ENCODE data around the gene SYT10.
"Not testable (repeated sequence)": the region's sequence is repeated elsewhere in the genome, so short reads cannot be mapped to it uniquely, and the experiment has no call there.

Gene SYT10

GRCh38 chr12:33357181-33357580 lies 82.4 kb downstream of the SYT10 start:
- DNase-seq (ENCODE audit: low read depth in 2 of 2): no peak

- no peak for DNase-seq (ENCODE audit: low read depth in 2 of 2)
Observed at GRCh38 chr12:33349791-33350190, 89.8 kb downstream of the SYT10 start.

GRCh38 chr12:33331961-33332398 lies 107.6 kb downstream of the SYT10 start:
- DNase-seq (ENCODE audit: low read depth in 2 of 2): not testable (repeated sequence)

GRCh38 chr12:33330940-33331339 lies 108.7 kb downstream of the SYT10 start:
- no peak for DNase-seq (ENCODE audit: low read depth in 2 of 2)

All from stimulated activated CD8-positive, alpha-beta memory T cell treated with anti-CD3 and anti-CD28 coated beads, Interleukin-15, amount 100 ng/mL, for 4 hours (primary cell).